T-helper 2 cell treated with Interferon-gamma antibody and Interleukin-4, amounts not matched to agents 5 μg/mL and 100 μg/mL, for 36 hours (primary cell): ENCODE measurements around the gene ACAP2.
"Not testable (repeated sequence)": the region's sequence is repeated elsewhere in the genome, so short reads cannot be mapped to it uniquely, and the experiment has no call there.

Experiments used
- DNase-seq: peaks from one replicate; pipeline ENCODE4 v3.0.0; 2021; ENCODE audit warnings: low spot score
- H3K27ac Mint-ChIP-seq: one replicate; pipeline ENCODE4 v1.8.0; 2021; ENCODE audit warnings: mild to moderate bottlenecking, mixed read lengths
- H3K27me3 Mint-ChIP-seq: one replicate; pipeline ENCODE4 v1.8.0; 2021; ENCODE audit warnings: low read depth, mixed read lengths
- H3K36me3 Mint-ChIP-seq: one replicate; pipeline ENCODE4 v1.8.0; 2021; ENCODE audit warnings: low read depth, mixed read lengths
- H3K4me1 Mint-ChIP-seq: one replicate; pipeline ENCODE4 v1.8.0; 2021; ENCODE audit warnings: low read depth, mixed read lengths
- H3K4me3 Mint-ChIP-seq: one replicate; pipeline ENCODE4 v1.8.0; 2022; ENCODE audit warnings: mild to moderate bottlenecking, moderate library complexity, mixed read lengths
- H3K9me3 Mint-ChIP-seq: one replicate; pipeline ENCODE4 v1.8.0; 2021; ENCODE audit warnings: mixed read lengths

ACAP2 gene, protein sequence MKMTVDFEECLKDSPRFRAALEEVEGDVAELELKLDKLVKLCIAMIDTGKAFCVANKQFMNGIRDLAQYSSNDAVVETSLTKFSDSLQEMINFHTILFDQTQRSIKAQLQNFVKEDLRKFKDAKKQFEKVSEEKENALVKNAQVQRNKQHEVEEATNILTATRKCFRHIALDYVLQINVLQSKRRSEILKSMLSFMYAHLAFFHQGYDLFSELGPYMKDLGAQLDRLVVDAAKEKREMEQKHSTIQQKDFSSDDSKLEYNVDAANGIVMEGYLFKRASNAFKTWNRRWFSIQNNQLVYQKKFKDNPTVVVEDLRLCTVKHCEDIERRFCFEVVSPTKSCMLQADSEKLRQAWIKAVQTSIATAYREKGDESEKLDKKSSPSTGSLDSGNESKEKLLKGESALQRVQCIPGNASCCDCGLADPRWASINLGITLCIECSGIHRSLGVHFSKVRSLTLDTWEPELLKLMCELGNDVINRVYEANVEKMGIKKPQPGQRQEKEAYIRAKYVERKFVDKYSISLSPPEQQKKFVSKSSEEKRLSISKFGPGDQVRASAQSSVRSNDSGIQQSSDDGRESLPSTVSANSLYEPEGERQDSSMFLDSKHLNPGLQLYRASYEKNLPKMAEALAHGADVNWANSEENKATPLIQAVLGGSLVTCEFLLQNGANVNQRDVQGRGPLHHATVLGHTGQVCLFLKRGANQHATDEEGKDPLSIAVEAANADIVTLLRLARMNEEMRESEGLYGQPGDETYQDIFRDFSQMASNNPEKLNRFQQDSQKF

DNA sequence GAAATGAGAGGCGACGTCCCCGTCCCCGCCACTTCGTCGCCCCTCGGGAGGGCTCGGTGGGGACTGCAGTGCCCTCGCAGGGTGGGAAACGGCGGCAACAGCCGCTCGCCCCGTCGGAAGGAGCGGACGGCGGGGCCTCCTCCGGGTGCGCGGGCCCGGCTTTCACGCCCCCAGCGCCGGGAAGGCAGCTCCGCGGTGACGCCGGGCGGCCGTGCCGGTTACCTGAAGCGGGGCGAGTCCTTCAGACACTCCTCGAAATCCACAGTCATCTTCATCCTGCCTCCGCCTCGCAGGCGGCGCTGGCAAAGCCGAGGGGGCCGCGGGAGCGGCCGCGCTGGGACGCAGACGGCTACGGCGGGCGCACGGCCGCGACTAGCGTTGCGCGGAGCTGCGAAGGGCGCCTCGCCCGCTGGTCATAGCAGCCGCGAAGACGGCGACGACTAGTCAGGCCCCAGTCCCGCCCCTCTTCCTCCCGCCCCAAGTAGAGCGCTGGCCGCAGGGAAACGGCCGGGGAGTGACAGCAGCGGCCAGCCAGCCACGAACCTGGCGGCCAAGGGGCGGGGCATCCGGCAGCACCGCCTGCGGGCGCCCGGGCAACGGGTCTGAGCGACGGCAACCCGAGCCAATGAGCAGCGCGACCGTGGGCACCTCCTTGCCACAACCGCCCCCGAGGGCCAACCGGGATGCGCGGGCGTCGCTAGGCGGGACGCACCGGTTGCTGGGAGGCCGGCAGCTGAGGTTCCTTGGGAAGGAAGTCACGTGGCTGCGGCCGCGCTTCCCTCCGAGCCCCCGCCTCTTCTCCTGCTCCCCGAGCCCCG, at the start of gene ACAP2:
ACAP2 (minus strand) TSS at position 448 of the 818 bp plus-strand sequence; CDS start at position 275, 173 bp downstream.
- peak; percentile 100 for DNase-seq
- no peaks in the 10 kb centered on the region for H3K9me3 Mint-ChIP-seq
- peak within 1 kb of the TSS; percentile 94 for H3K27ac Mint-ChIP-seq
- H3K4me1 Mint-ChIP-seq = peaks cover 42% of the 10 kb centered on the region
- no peaks in the 10 kb centered on the region for H3K27me3 Mint-ChIP-seq
- H3K4me3 Mint-ChIP-seq = peak within 1 kb of the TSS; percentile 91
- H3K36me3 Mint-ChIP-seq = peaks cover 16% of the 10 kb centered on the region

DNA sequence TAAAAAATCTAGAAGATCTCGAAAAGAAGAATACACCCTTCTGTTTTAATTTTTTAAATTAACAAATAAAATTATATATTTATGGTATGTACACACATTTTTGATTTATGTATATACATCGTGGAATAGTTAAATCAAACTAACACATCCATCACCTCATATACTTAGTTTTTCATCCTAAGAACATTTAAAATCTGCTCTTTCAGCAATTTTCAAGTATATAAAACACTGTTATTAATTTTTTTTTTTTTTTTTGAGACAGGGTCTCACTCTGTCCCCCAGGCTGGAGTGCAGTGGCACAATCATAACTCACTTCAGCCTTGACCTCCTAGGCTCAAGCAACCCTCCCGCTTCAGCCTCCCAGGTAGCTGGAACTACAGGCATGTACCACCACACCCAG, 32.8 kb upstream of the ACAP2 start:
- DNase-seq = no peak
- Mint-ChIP-seq H3K36me3 (no peaks in the 10 kb centered on the region), H3K27ac (peak overlapping the region; percentile 19)

DNA sequence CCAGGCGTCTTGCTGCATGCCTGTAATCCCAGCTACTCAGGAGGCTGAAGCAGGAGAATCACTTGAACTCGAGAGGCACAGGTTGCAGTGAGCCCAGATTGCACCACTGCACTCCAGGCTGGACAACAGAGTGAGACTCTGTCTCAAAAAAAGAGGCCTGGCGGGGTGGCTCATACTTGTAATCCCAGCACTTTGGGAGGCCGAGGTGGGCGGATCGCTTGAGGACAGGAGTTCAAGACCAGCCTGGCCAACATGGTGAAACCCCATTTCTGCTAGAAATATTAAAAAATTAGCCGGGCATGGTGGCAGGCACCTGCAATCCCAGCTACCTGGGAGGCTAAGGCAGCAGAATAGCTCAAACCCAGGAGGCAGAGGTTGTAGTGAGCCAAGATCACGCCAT, 32.3 kb upstream of the ACAP2 start:
- not testable (repeated sequence) for H3K9me3 Mint-ChIP-seq, H3K4me3 Mint-ChIP-seq, DNase-seq, H3K4me1 Mint-ChIP-seq, H3K36me3 Mint-ChIP-seq
- H3K27ac Mint-ChIP-seq = peak overlapping the region; percentile 19
- H3K27me3 Mint-ChIP-seq = peaks cover 18% of the 10 kb centered on the region

More for the DNA sequence above, 32.8 kb upstream of the ACAP2 start:
- Mint-ChIP-seq H3K9me3 (no peaks in the 10 kb centered on the region), H3K4me1 (no peaks in the 10 kb centered on the region), H3K4me3 (no peak overlapping the region), H3K27me3 (peaks cover 18% of the 10 kb centered on the region)

DNA sequence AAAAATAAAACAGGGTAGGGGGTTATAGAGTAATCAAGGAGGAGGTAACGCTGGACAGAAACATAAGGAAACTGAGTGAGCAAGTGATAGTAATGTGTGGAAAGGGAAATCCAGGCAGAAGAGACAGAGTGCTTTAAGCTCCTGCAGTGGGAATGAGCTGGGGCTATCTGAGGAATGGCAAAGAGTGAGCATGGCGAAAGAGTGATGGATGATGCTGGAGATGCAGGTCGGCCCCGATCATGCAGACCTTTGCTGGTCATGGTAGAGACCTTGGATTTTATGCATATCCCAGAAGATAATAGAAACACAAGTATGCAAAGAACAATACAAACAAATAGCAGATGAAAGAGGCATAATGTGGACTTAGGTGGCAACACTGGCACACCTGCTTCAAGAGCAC, 26.0 kb upstream of the ACAP2 start:
- H3K4me3 Mint-ChIP-seq = no peak overlapping the region
- DNase-seq = no peak
- peaks cover 11% of the 10 kb centered on the region for H3K36me3 Mint-ChIP-seq
- no peak overlapping the region for H3K27ac Mint-ChIP-seq
- peaks cover 19% of the 10 kb centered on the region for H3K9me3 Mint-ChIP-seq
- peaks cover 3% of the 10 kb centered on the region for H3K27me3 Mint-ChIP-seq
- peaks cover 14% of the 10 kb centered on the region for H3K4me1 Mint-ChIP-seq

DNA sequence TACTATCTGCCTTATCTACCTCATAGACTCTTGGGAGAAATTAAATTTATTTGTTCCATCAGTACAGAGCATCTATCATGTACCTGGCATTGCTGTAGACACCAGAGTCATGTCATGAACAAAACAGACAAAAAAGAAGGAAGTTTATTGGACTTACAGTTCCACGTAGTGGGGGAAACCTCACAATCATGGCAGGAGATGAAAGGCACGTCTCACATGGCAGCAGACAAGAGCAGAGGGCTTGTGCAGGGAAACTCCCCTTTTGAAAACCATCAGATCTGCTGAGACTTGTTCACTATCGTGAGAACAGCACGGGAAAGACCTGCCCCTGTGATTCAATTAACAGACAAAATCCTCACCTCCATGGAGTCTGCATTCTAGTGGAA, 25.6 kb upstream of the ACAP2 start:
- DNase-seq = no peak
- Mint-ChIP-seq H3K4me3 (peak overlapping the region; percentile 3), H3K4me1 (peaks cover 14% of the 10 kb centered on the region)

DNA sequence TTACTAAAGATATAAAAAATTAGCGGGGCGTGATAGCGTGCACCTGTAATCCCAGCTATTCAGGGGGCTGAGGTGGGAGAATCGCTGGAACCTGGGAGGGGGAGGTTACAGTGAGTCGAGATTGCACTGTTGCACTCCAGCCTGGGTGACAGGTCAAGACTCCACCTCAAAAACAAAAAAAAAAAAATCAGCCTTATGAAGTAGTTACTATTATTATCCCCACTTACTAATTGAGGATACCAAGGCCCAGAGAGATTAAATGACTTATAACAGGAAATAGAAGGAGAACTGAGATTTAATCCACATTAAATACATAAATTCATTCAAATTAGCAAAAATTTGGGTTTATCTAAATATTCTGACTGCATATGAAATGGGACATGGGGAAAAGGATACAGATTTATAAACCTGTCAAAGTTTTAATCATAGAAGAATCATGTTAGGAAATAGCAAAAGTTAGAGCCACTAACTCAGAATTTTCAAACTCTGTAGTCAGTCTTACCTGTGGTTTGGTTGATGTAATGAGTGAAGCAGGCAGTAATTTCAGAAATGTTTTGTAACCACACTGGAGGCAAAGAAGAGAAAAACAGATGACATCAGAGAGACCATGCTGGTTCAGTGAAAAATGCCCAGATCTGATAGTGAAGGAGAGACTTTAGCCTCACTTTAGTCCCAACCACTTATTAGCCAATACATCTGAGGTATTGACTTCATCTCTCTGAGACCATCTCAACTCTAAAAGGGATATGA, 25.0 kb upstream of the ACAP2 start:
- peaks cover 19% of the 10 kb centered on the region for H3K9me3 Mint-ChIP-seq
- H3K4me1 Mint-ChIP-seq = peaks cover 14% of the 10 kb centered on the region
- peaks cover 11% of the 10 kb centered on the region for H3K36me3 Mint-ChIP-seq
- H3K4me3 Mint-ChIP-seq = peak overlapping the region; percentile 3
- DNase-seq = peak; percentile 20
- H3K27ac Mint-ChIP-seq = peak overlapping the region; percentile 67
- H3K27me3 Mint-ChIP-seq = peaks cover 3% of the 10 kb centered on the region

More for the DNA sequence above, 25.6 kb upstream of the ACAP2 start:
- Mint-ChIP-seq H3K36me3 (peaks cover 11% of the 10 kb centered on the region), H3K27me3 (peaks cover 3% of the 10 kb centered on the region), H3K9me3 (peaks cover 19% of the 10 kb centered on the region), H3K27ac (peak overlapping the region; percentile 67)

DNA sequence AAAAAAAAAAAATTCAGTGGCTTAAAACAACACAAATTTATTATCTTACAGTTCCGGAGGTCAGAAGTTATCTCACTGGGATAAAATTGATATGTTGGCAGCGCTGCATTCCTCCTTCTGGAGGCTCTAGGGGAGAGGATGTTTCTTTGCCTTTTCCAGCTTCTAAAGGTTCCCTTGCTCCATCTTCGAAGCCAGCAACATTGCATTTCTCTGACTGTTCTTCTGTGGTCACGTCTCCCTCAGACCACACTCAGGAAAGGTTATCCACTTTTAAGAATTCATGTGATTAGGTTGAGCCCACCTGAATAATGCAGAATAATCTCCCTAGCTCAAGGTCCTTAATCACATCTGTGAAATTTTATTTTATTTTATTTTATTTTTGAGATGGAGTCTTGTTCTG, 23.4 kb upstream of the ACAP2 start:
- Mint-ChIP-seq H3K4me3 (no peak overlapping the region), H3K4me1 (peaks cover 14% of the 10 kb centered on the region), H3K27ac (no peak overlapping the region), H3K9me3 (peaks cover 19% of the 10 kb centered on the region), H3K36me3 (peaks cover 11% of the 10 kb centered on the region), H3K27me3 (no peaks in the 10 kb centered on the region)
- DNase-seq = no peak

DNA sequence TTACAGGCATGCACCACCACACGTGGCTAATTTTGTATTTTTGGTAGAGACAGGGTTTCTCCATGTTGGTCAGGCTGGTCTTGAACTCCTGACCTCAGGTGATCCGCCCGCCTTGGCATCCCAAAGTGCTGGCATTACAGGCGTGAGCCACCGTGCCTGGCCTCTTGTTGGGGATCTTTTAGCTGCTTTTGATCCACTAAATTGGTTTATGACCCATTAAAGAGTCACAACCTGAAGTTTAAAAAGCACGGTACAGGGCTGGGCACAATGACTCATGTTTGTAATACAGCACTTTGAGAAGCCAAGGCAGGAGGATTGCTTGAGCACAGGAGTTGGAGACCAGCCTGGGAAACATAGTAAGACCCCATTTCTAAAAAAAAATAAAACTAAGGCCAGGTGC, 20.1 kb upstream of the ACAP2 start:
- H3K9me3 Mint-ChIP-seq, H3K27ac Mint-ChIP-seq, H3K27me3 Mint-ChIP-seq, H3K36me3 Mint-ChIP-seq, H3K4me3 Mint-ChIP-seq, DNase-seq: not testable (repeated sequence)
- peaks cover 11% of the 10 kb centered on the region for H3K4me1 Mint-ChIP-seq

DNA sequence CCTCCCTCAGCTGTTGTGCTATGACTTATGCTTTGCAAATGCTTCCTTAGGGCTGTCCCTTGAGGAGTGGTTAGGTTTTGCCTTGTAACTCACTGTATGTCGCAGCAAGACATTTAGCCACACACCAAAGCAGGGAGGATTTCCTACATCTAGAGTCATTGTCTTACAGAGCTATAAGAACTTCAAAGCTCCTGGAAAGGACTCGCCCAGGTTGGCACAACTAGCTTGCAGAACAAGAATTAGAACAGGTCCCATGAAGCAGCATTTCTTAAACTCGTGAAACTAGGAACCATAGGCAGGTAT, 19.4 kb upstream of the ACAP2 start:
- no peak for DNase-seq
- Mint-ChIP-seq H3K36me3 (no peaks in the 10 kb centered on the region), H3K4me1 (peaks cover 8% of the 10 kb centered on the region), H3K27ac (no peak overlapping the region), H3K4me3 (no peak overlapping the region), H3K27me3 (peaks cover 5% of the 10 kb centered on the region), H3K9me3 (no peaks in the 10 kb centered on the region)

DNA sequence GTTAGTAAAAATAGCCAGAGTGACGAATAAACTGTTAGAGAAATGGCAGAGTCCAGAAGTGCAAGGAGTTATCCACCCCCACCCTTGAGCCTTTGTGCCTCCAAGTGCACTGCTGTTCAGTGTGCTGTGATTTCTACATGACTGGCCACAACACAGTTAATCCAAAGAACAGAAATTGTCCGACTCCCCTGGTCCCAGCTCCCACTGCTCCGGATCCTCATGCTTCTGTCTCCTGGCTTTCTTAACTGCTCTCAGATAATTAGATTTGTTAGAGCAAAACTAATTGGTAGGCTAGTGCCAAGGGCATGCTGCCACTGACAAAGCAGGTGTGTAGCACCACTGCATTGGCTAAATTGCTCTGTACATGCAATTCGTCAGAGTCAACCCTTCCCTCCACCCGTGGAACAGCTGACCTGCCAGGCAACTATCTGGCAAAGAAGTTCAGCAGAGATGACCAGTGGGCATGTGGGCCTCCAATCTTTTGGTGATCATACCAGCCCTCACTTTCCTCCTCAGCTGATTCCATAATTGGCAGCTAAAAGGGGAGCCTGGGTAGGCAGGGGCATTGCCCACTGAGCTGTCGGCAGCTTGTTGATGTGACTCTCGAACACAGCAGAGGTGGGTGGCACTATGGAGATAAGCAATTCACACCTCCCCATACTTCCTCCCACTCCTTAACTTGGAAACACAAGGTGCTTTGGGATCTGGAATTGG, 18.9 kb upstream of the ACAP2 start:
- Mint-ChIP-seq H3K4me3 (no peak overlapping the region), H3K4me1 (peaks cover 8% of the 10 kb centered on the region), H3K27me3 (peaks cover 5% of the 10 kb centered on the region), H3K9me3 (no peaks in the 10 kb centered on the region), H3K27ac (no peak overlapping the region), H3K36me3 (no peaks in the 10 kb centered on the region)
- DNase-seq = no peak

DNA sequence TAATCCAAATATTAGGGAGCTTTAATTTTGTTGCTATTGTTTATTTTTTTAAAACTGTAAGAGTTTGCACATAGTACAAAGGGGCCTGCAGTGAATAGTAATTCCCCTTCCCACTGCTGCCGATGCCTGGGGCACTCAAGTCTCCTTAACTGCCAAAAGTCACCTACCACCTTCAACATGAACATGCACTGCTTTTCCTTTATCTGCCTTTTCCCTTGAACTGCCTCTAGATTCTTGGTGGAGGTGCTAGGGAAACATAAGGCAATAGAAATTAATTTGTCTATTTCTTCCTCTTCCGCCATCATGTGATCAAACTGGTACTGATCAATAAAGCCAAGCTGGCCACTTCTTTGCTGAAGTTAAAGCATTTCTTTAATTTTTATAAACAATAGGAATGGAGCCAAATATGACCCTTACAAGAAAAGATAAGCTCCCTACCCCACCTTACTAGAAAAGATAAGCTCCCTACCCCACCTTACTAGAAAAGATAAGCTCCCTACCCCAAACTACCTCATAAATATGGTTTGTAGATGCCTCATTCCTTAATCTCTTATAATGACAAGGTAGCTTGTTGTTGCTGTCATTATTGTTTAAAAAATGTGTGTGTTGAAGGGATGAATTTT, 17.4 kb upstream of the ACAP2 start:
- peaks cover 5% of the 10 kb centered on the region for H3K27me3 Mint-ChIP-seq
- H3K27ac Mint-ChIP-seq = no peak overlapping the region
- no peaks in the 10 kb centered on the region for H3K9me3 Mint-ChIP-seq
- H3K36me3 Mint-ChIP-seq = no peaks in the 10 kb centered on the region
- no peak overlapping the region for H3K4me3 Mint-ChIP-seq
- DNase-seq = no peak
- peaks cover 16% of the 10 kb centered on the region for H3K4me1 Mint-ChIP-seq

DNA sequence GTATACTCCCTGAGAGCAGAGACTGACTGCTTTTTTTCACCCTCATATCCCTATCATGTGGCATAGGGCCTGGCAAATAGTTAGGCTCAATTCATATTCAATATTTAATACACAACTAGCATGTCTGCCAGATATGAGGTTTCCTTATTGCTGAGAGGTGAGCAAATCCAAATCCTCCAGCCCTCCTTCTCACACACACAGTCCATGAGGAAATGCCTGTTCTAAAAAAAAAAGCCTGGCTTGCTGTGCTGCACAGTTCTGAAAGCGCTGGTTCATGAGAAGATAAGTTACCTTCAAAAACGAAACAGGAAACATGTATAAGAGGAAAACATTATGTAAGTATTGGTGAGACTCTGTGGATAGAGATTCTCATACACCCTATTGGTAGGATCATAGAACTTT, 15.5 kb upstream of the ACAP2 start:
- Mint-ChIP-seq H3K27ac (peak overlapping the region; percentile 74), H3K36me3 (peaks cover 1% of the 10 kb centered on the region), H3K27me3 (peaks cover 5% of the 10 kb centered on the region), H3K4me1 (peaks cover 26% of the 10 kb centered on the region), H3K9me3 (peaks cover 5% of the 10 kb centered on the region), H3K4me3 (peak overlapping the region; percentile 22)
- no peak for DNase-seq
